H1 (cell line): ENCODE measurements around the gene GEMIN7. TPM values are rescaled to one million over a fixed set of nuclear protein-coding genes. Genes with fewer than 3 reads are reported as not detected.

Experiments used
- ASH2L ChIP-seq: fragments of 200-600, 300-600 bp; sonication (generic); IDR thresholded peaks from one replicate; pipeline ENCODE4 v1.7.1; 2017; ENCODE audit warnings: low read length
- CBX5 ChIP-seq: fragments of 300-800, 300-1000 bp; sonication (generic); IDR thresholded peaks from 2 replicates; pipeline ENCODE4 v1.7.1; 2016; ENCODE audit warnings: antibody characterized with exemption, low read length, low read depth
- CBX8 ChIP-seq: fragments of 300-800, 300-1000 bp; sonication (generic); IDR thresholded peaks from 2 replicates; pipeline ENCODE4 v1.7.1; 2016; ENCODE audit warnings: low read depth, low read length, borderline replicate concordance
- JUN ChIP-seq: IDR thresholded peaks from 2 replicates; pipeline ENCODE4 v1.6.1; 2011; ENCODE audit warnings: low read depth, mild to moderate bottlenecking, improper control_type of control experiment, low read length
- KDM4A ChIP-seq: IDR thresholded peaks from one replicate; pipeline ENCODE4 v1.7.1; 2012; ENCODE audit warnings: low read depth, mild to moderate bottlenecking, moderate library complexity, low read length, inconsistent platforms; ENCODE audit not compliant: severe bottlenecking
- NRF1 ChIP-seq: IDR thresholded peaks from 2 replicates; pipeline ENCODE4 v1.6.1; 2011; ENCODE audit warnings: mild to moderate bottlenecking, low read depth, low read length, improper control_type of control experiment
- RNF2 ChIP-seq: fragments of 200-900, 300-1000 bp; sonication (generic); IDR thresholded peaks from 2 replicates; pipeline ENCODE4 v1.7.1; 2016; ENCODE audit warnings: borderline replicate concordance, low read depth, mild to moderate bottlenecking, antibody characterized with exemption, low read length; ENCODE audit not compliant: poor library complexity, severe bottlenecking; ENCODE audit errors: missing control alignments
- SUZ12 ChIP-seq: fragments of 200-600 bp; sonication (generic); IDR thresholded peaks from 2 replicates; pipeline ENCODE4 v1.6.1; 2012; ENCODE audit warnings: mild to moderate bottlenecking, inconsistent platforms, low read length, moderate library complexity, mixed read lengths
- TEAD4 ChIP-seq: IDR thresholded peaks from 2 replicates; pipeline ENCODE4 v1.6.1; 2012; ENCODE audit warnings: low read depth, low read length, inconsistent platforms, mixed read lengths
- polyA plus RNA-seq, 7 experiments: library from polyadenylated mRNA; depleted of rRNA in 3 of 7; stranded (reverse) in 5 of 7; unstranded in 2 of 7; fragments of >200 nt in 5 of 7; fragments of 200-250 nt in 2 of 7; gene quantifications; 1 replicate in 5 of 7; 2 replicates in 1 of 7; 4 replicates in 1 of 7; pipeline versions ENCODE4 v1.2.1 to v1.2.3, GENCODE V29; 2011 to 2013; ENCODE audit warnings: missing spikeins in 2 of 7, mixed read lengths in 2 of 7
- total RNA-seq: library from RNA; stranded (reverse); fragmentation: NEBNext Ultra II Directional; extraction: Animal tissue kit (Norgen Biotek cat#: 25700); gene quantifications from 2 replicates; pipeline ENCODE4 v1.2.1, GENCODE V29; 2021
- TF ChIP-seq, protein P1 (sequence below): fragments of 300-600 bp; sonication (generic); IDR thresholded peaks from 2 replicates; pipeline ENCODE4 v1.7.1; 2012; ENCODE audit warnings: low read length, moderate library complexity, mild to moderate bottlenecking, inconsistent platforms; ENCODE audit not compliant: insufficient replicate concordance

The GEMIN7 gene
- total and polyA plus RNA-seq, 2 of the 8 experiments (the other 6 are each of a cell fraction or from before 2014, with no cell fraction given), result 48.0 to 91.6 TPM

- TF ChIP-seq, protein P1, sequence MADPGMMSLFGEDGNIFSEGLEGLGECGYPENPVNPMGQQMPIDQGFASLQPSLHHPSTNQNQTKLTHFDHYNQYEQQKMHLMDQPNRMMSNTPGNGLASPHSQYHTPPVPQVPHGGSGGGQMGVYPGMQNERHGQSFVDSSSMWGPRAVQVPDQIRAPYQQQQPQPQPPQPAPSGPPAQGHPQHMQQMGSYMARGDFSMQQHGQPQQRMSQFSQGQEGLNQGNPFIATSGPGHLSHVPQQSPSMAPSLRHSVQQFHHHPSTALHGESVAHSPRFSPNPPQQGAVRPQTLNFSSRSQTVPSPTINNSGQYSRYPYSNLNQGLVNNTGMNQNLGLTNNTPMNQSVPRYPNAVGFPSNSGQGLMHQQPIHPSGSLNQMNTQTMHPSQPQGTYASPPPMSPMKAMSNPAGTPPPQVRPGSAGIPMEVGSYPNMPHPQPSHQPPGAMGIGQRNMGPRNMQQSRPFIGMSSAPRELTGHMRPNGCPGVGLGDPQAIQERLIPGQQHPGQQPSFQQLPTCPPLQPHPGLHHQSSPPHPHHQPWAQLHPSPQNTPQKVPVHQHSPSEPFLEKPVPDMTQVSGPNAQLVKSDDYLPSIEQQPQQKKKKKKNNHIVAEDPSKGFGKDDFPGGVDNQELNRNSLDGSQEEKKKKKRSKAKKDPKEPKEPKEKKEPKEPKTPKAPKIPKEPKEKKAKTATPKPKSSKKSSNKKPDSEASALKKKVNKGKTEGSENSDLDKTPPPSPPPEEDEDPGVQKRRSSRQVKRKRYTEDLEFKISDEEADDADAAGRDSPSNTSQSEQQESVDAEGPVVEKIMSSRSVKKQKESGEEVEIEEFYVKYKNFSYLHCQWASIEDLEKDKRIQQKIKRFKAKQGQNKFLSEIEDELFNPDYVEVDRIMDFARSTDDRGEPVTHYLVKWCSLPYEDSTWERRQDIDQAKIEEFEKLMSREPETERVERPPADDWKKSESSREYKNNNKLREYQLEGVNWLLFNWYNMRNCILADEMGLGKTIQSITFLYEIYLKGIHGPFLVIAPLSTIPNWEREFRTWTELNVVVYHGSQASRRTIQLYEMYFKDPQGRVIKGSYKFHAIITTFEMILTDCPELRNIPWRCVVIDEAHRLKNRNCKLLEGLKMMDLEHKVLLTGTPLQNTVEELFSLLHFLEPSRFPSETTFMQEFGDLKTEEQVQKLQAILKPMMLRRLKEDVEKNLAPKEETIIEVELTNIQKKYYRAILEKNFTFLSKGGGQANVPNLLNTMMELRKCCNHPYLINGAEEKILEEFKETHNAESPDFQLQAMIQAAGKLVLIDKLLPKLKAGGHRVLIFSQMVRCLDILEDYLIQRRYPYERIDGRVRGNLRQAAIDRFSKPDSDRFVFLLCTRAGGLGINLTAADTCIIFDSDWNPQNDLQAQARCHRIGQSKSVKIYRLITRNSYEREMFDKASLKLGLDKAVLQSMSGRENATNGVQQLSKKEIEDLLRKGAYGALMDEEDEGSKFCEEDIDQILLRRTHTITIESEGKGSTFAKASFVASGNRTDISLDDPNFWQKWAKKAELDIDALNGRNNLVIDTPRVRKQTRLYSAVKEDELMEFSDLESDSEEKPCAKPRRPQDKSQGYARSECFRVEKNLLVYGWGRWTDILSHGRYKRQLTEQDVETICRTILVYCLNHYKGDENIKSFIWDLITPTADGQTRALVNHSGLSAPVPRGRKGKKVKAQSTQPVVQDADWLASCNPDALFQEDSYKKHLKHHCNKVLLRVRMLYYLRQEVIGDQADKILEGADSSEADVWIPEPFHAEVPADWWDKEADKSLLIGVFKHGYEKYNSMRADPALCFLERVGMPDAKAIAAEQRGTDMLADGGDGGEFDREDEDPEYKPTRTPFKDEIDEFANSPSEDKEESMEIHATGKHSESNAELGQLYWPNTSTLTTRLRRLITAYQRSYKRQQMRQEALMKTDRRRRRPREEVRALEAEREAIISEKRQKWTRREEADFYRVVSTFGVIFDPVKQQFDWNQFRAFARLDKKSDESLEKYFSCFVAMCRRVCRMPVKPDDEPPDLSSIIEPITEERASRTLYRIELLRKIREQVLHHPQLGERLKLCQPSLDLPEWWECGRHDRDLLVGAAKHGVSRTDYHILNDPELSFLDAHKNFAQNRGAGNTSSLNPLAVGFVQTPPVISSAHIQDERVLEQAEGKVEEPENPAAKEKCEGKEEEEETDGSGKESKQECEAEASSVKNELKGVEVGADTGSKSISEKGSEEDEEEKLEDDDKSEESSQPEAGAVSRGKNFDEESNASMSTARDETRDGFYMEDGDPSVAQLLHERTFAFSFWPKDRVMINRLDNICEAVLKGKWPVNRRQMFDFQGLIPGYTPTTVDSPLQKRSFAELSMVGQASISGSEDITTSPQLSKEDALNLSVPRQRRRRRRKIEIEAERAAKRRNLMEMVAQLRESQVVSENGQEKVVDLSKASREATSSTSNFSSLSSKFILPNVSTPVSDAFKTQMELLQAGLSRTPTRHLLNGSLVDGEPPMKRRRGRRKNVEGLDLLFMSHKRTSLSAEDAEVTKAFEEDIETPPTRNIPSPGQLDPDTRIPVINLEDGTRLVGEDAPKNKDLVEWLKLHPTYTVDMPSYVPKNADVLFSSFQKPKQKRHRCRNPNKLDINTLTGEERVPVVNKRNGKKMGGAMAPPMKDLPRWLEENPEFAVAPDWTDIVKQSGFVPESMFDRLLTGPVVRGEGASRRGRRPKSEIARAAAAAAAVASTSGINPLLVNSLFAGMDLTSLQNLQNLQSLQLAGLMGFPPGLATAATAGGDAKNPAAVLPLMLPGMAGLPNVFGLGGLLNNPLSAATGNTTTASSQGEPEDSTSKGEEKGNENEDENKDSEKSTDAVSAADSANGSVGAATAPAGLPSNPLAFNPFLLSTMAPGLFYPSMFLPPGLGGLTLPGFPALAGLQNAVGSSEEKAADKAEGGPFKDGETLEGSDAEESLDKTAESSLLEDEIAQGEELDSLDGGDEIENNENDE, result no peak
- TF ChIP-seq CBX8, result no peak
- no peak for TF ChIP-seq ASH2L
- no peak for TF ChIP-seq JUN
- TF ChIP-seq RNF2, result no peak
- no peak for TF ChIP-seq SUZ12
- no peak for TF ChIP-seq CBX5
- no peak for TF ChIP-seq NRF1
- TF ChIP-seq KDM4A, result no peak
- TF ChIP-seq TEAD4, result no peak
Measured at GRCh38 chr19:45096700-45097099, 17.6 kb downstream of the GEMIN7 start (continued).
